K562 (cell line): Measurements from ENCODE around the gene WASF2. TPM values are rescaled to one million over a fixed set of nuclear protein-coding genes. Genes with fewer than 3 reads are reported as not detected.

Experiments used
- ATF1 ChIP-seq, 2 experiments: fragments of 450-650 bp in 1 of 2; IDR thresholded peaks; 2 replicates each; pipeline ENCODE4 v1.6.1; 2016; ENCODE audit warnings: missing compliant biosample characterization in 1 of 2, missing genetic modification characterization in 1 of 2
- DPF2 ChIP-seq: fragments of 450-650 bp; IDR thresholded peaks from 2 replicates; pipeline ENCODE4 v1.6.1; 2016
- HDAC1 ChIP-seq, 2 experiments: fragments of 450-650 bp; IDR thresholded peaks; 2 replicates each; pipeline ENCODE4 v1.6.1; 2016 to 2017; ENCODE audit warnings: inconsistent platforms in 1 of 2, mild to moderate bottlenecking in 1 of 2, moderate library complexity in 1 of 2
- KLF16 ChIP-seq: IDR thresholded peaks from 2 replicates; pipeline ENCODE4 v1.6.1; 2016; ENCODE audit warnings: antibody characterized with exemption
- RHOXF2B ChIP-seq: fragments of 250-450 bp; sonication (Bioruptor Pico); conservative IDR thresholded peaks from 2 replicates; pipeline ENCODE4 v1.5.1; 2021
- TRIM28 ChIP-seq: fragments of 450-650 bp; IDR thresholded peaks from 2 replicates; pipeline ENCODE4 v1.6.1; 2017
- polyA plus RNA-seq, 8 experiments: library from polyadenylated mRNA; depleted of rRNA in 4 of 8; stranded (reverse) in 5 of 8; unstranded in 3 of 8; fragments of >200 nt; fragmentation: Nextera tagmentation in 2 of 8; fragmentation: Illumina TruSeq in 1 of 8; extraction: Ambion mirVana in 2 of 8; extraction: Trizol in 1 of 8; gene quantifications; 2 replicates each; pipeline versions ENCODE4 v1.2.1 to v1.2.3, GENCODE V29; 2011 to 2014; ENCODE audit warnings: inconsistent platforms in 1 of 8, missing spikeins in 1 of 8
- total RNA-seq, 7 experiments: library from RNA; depleted of rRNA in 6 of 7; stranded (reverse); fragments of >200 nt in 6 of 7; fragmentation: Illumina TruSeq in 2 of 7; extraction: Trizol in 2 of 7; gene quantifications; 2 replicates each; pipeline versions ENCODE4 v1.2.1 to v1.2.3, GENCODE V29; 2011 to 2021; ENCODE audit warnings: low replicate concordance in 1 of 7
- TF ChIP-seq, protein P1 (sequence below), 2 experiments: fragments of 450-650 bp; IDR thresholded peaks; 2 replicates each; pipeline ENCODE4 v1.6.1; 2016; ENCODE audit warnings: mild to moderate bottlenecking in 2 of 2, borderline replicate concordance in 1 of 2, low read depth in 1 of 2, moderate library complexity in 1 of 2

Gene WASF2
- total and polyA plus RNA-seq, 9 of the 15 experiments (the other 6 are each of a cell fraction or from before 2014, with no cell fraction given) = 8.2 to 163 (median 31.2) TPM

- TF ChIP-seq, protein P1, sequence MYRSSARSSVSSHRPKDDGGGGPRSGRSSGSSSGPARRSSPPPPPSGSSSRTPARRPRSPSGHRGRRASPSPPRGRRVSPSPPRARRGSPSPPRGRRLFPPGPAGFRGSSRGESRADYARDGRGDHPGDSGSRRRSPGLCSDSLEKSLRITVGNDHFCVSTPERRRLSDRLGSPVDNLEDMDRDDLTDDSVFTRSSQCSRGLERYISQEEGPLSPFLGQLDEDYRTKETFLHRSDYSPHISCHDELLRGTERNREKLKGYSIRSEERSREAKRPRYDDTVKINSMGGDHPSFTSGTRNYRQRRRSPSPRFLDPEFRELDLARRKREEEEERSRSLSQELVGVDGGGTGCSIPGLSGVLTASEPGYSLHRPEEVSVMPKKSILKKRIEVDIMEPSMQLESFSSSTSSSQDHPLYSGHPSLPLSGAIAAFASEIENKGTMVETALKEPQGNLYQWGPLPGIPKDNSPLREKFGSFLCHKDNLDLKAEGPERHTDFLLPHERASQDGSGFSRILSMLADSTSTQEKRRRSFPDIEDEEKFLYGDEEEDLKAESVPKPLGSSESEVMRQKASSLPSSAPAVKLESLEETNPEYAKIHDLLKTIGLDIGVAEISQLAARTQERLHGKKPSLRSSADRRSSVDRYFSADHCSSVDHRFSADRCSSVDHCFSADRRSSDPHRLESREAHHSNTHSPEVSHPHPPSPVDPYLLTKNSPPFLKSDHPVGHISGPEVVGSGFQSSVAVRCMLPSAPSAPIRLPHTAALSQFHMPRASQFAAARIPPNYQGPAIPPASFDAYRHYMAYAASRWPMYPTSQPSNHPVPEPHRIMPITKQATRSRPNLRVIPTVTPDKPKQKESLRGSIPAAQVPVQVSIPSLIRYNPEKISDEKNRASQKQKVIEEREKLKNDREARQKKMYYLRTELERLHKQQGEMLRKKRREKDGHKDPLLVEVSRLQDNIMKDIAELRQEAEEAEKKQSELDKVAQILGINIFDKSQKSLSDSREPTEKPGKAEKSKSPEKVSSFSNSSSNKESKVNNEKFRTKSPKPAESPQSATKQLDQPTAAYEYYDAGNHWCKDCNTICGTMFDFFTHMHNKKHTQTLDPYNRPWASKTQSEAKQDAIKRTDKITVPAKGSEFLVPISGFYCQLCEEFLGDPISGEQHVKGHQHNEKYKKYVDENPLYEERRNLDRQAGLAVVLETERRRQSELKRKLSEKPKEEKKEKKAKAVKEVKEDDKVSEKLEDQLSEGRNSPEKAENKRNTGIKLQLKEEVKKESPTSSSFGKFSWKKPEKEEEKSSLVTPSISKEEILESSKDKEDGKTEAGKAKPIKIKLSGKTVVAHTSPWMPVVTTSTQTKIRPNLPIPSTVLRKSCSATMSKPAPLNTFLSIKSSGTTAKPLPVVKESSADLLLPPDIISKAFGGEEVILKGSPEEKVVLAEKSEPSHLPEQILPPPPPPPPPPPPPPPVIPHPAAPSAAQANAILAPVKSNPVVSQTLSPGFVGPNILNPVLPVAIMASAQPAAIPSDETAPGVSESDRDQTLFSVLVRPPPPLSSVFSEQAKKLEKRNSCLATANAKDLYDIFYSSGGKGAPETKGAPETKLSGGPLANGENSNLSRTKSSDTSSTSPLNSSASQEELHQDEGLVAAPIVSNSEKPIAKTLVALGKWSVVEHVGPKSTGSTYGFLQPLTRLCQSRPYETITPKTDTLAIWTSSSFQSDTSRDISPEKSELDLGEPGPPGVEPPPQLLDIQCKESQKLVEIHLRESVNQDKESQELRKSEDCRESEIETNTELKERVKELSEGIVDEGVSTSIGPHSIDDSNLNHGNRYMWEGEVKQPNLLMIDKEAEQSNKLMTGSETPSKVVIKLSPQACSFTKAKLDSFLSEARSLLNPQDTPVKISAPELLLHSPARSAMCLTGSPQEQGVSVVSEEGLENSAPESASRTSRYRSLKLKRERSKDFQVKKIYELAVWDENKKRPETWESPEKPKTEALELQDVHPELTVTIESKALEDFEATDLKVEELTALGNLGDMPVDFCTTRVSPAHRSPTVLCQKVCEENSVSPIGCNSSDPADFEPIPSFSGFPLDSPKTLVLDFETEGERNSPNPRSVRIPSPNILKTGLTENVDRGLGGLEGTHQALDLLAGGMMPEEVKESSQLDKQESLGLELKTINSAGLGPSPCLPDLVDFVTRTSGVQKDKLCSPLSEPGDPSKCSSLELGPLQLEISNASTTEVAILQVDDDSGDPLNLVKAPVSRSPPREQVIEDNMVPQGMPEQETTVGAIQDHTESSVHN (IDR thresholded peaks at IDR 0.05; ENCODE audit: borderline replicate concordance in 1 of 2, low read depth in 1 of 2) = peak in 1 of 2 experiments; percentile 69; a peak in 2 of 4 replicates
- TF ChIP-seq DPF2 (peak; percentile 57), RHOXF2B (CRISPR knock-in tag) (peak; percentile 72; the same call in 1 of the 2 replicates), HDAC1 (IDR thresholded peaks at IDR 0.05) (peak in 1 of 2 experiments; percentile 87; a peak in 2 of 4 replicates), TRIM28 (no peak), KLF16 (peak; percentile 73; the same call in 1 of the 2 replicates), ATF1 (CRISPR knock-in tag; IDR thresholded peaks at IDR 0.05) (no peak), ATF1 (tag; IDR thresholded peaks at IDR 0.05) (peak; percentile 70)
Measured at GRCh38 chr1:27528818-27529703, 39.1 kb upstream of the WASF2 start (continued).
